Adrenal gland (tissue), 12 donors: Measurements from ENCODE around the gene ALAS2. TPM values are rescaled to one million over a fixed set of nuclear protein-coding genes. Genes with fewer than 3 reads are reported as not detected.

Experiments
- DNase-seq, 7 donors: peaks; one replicate each; pipeline ENCODE4 v3.0.0-alpha.2; 2019 to 2020
- H3K27ac ChIP-seq, 5 donors: fragments of 200-600 bp; sonication (generic) in 4 of 5; 1 replicate in 3 of 5; 2 replicates in 2 of 5; pipeline versions ENCODE4 v1.5.1 to v1.8.0; 2016 to 2020; ENCODE audit warnings: mild to moderate bottlenecking in 1 of 5
- H3K27me3 ChIP-seq: fragments of 200-600 bp; 2 replicates; pipeline ENCODE4 v1.8.0; 2021
- H3K36me3 ChIP-seq, 2 donors: fragments of 200-600 bp; replicated peaks in 1 of 2; 1 replicate in 1 of 2; 2 replicates in 1 of 2; pipeline versions ENCODE4 v1.5.1 to v1.8.0; 2018 to 2022
- H3K4me1 ChIP-seq, 2 donors: fragments of 200-600 bp; replicated peaks in 1 of 2; 1 replicate in 1 of 2; 2 replicates in 1 of 2; pipeline versions ENCODE4 v1.5.1 to v1.8.0; 2018 to 2021
- H3K4me3 ChIP-seq, 4 donors: fragments of 200-600 bp; sonication (generic) in 3 of 4; one replicate each; pipeline ENCODE4 v1.5.1; 2016 to 2018
- H3K9me3 ChIP-seq, 3 donors: fragments of 200-600 bp; sonication (generic) in 1 of 3; replicated peaks in 1 of 3; 1 replicate in 2 of 3; 2 replicates in 1 of 3; pipeline versions ENCODE4 v1.5.1 to v1.8.0; 2016 to 2021
- CTCF ChIP-seq, 6 experiments: fragments of 450-650 bp in 4 of 6; fragments of 200-600 bp in 2 of 6; sonication (generic) in 1 of 6; IDR thresholded peaks; 1 replicate in 5 of 6; 2 replicates in 1 of 6; pipeline versions ENCODE4 v1.5.1 to v1.8.0; 2016 to 2021; ENCODE audit warnings: antibody characterized with exemption in 6 of 6, mild to moderate bottlenecking in 2 of 6, moderate library complexity in 1 of 6
- POLR2A ChIP-seq, 2 donors: fragments of 450-650 bp; IDR thresholded peaks; one replicate each; pipeline ENCODE4 v1.6.1; 2017; ENCODE audit warnings: antibody characterized with exemption in 2 of 2, mild to moderate bottlenecking in 2 of 2, moderate library complexity in 1 of 2
- WGBS, 4 donors: extraction: QIAGEN DNeasy Blood & Tissue Kit in 2 of 4; methylation state at CpG; one replicate each; pipeline versions ENCODE4 v1.1.5 to v1.1.7; 2013 to 2017; 5-methylcytosine and 5-hydroxymethylcytosine counted together
- intact Hi-C, 2 donors: fragments of 100-400 bp; cut with DNase I; formaldehyde crosslinking; loops; one replicate each; pipeline versions ENCODE4 v1.14.1 to v1.15.0; 2022 to 2023
- polyA plus RNA-seq, 3 donors: library from polyadenylated mRNA; stranded (reverse); fragments of 200-250 nt in 2 of 3; fragments of 350-450 nt in 1 of 3; fragmentation: Illumina TruSeq in 1 of 3; extraction: RNeasy Lipid Tissue Mini Kit (QIAGEN cat#74804) in 1 of 3; gene quantifications; one replicate each; pipeline ENCODE4 v1.2.3, GENCODE V29; 2013 to 2014
- total RNA-seq, 9 donors: library from RNA; depleted of rRNA in 4 of 9; stranded (reverse); fragments of >200 nt in 4 of 9; fragments of 120-200 nt in 1 of 9; fragmentation: NEBNext Ultra II Directional in 1 of 9; extraction: Animal tissue kit (Norgen Biotek cat#: 25700) in 1 of 9; gene quantifications; one replicate each; pipeline versions ENCODE4 v1.1.0 to v1.2.4, GENCODE V29; 2013 to 2023
- donor health status: healthy with polysubstance abuse.
- donor health status: Bipolar disorder and iron deficiency.
- donor health status: DM: yes; HTN: yes; CAD: no.
- donor health status: DM: no; HTN: no; CAD: no.
- donor health status: DM: no; HTN: no; CAD: no.
- donor health status: DM: yes; HTN: yes; CAD: no.

The ALAS2 gene
- total and polyA plus RNA-seq, 12 donors, result 0.07 to 49.1 (median 2.5) TPM; not detected in 8

GRCh38 chrX:55004231-55004630 lies 26.5 kb downstream of the ALAS2 start:
- no peak overlapping the region for H3K4me3 ChIP-seq
- H3K9me3 ChIP-seq, result no peaks in the 10 kb centered on the region
- TF ChIP-seq CTCF (IDR thresholded peaks at IDR 0.05) (no peak), POLR2A (IDR thresholded peaks at IDR 0.05) (no peak)
- WGBS, 4 donors, result 75 to 100% (median 88%) methylated on average over 1 of the region's 1 CpG
- no peak for DNase-seq
- H3K27ac ChIP-seq, result no peak overlapping the region
- intact Hi-C loops, result no loop called here
- no peaks in the 10 kb centered on the region for H3K36me3 ChIP-seq
- H3K4me1 ChIP-seq, result peaks cover 0 to 7% of the 10 kb centered on the region in 2 donors
- H3K27me3 ChIP-seq, result no peaks in the 10 kb centered on the region

GRCh38 chrX:54999717-55000598 lies 30.8 kb downstream of the ALAS2 start, which contains the start of gene APEX2:
APEX2 (plus strand) TSS chrX:55000363; CDS start chrX:55000423, 60 bp downstream.
- Histone ChIP-seq H3K36me3 (no peaks in the 10 kb centered on the region), H3K27me3 (no peaks in the 10 kb centered on the region), H3K9me3 (no peaks in the 10 kb centered on the region), H3K27ac (peak within 1 kb of the TSS; percentile 37 to 91 (median 89)), H3K4me3 (peak within 1 kb of the TSS in 3 of 4 donors; percentile 25 to 64 (median 49)), H3K4me1 (peaks cover 0 to 7% of the 10 kb centered on the region in 2 donors)
- intact Hi-C loops, result no loop called here
- peak; percentile 87 to 96 (median 93) for DNase-seq
- 0 to 54% (median 16%) methylated on average over 29 to 55 of the region's 55 CpGs for WGBS, 4 donors
- TF ChIP-seq POLR2A (IDR thresholded peaks at IDR 0.05) (peak; percentile 50 to 74), CTCF (IDR thresholded peaks at IDR 0.05) (no peak)

- TF ChIP-seq POLR2A (IDR thresholded peaks at IDR 0.05) (no peak), CTCF (IDR thresholded peaks at IDR 0.05) (no peak)
- intact Hi-C loops, result no loop called here
- H3K27me3 ChIP-seq, result peaks cover 11% of the 10 kb centered on the region
- DNase-seq, result no peak
- H3K27ac ChIP-seq, result no peak overlapping the region
- no peaks in the 10 kb centered on the region for H3K4me1 ChIP-seq
- no peaks in the 10 kb centered on the region for H3K36me3 ChIP-seq
- no peaks in the 10 kb centered on the region for H3K9me3 ChIP-seq
- no peak overlapping the region for H3K4me3 ChIP-seq
Observed at GRCh38 chrX:54995621-54996020, 35.2 kb downstream of the ALAS2 start.

- peak in 2 of 7 donors; percentile 5 to 46 for DNase-seq
- 59 to 65% (median 63%) methylated on average over 3 to 6 of the region's 6 CpGs for WGBS, 4 donors
- Histone ChIP-seq H3K4me3 (no peak overlapping the region), H3K36me3 (no peaks in the 10 kb centered on the region), H3K4me1 (no peaks in the 10 kb centered on the region), H3K27me3 (peaks cover 11% of the 10 kb centered on the region), H3K27ac (no peak overlapping the region), H3K9me3 (no peaks in the 10 kb centered on the region)
- intact Hi-C loops, result no loop called here
- TF ChIP-seq POLR2A (IDR thresholded peaks at IDR 0.05) (no peak), CTCF (IDR thresholded peaks at IDR 0.05) (no peak)
Observed at GRCh38 chrX:54994668-54995351, 36.0 kb downstream of the ALAS2 start.
